NCI-H1105 treated with DMSO at 0.1 percent for 48 hours (cell line): Measurements from ENCODE around the gene AFAP1.

Experiments
- DNase-seq: peaks from one replicate; lab custom pipeline; 2025; lab: John Stamatoyannopoulos, UW

Gene AFAP1

GRCh38 chr4:7802093-7802726 lies 137.5 kb downstream of the AFAP1 start:
- peak; percentile 52 for DNase-seq

- no peak for DNase-seq
These were observed 138.0 kb downstream of the AFAP1 start for GRCh38 chr4:7801641-7802040.

GRCh38 chr4:7801001-7801400 lies 138.7 kb downstream of the AFAP1 start:
- DNase-seq = no peak

- no peak for DNase-seq
These were observed 139.3 kb downstream of the AFAP1 start for GRCh38 chr4:7800410-7800809.

- no peak for DNase-seq
These were observed 139.9 kb downstream of the AFAP1 start for GRCh38 chr4:7799736-7800135.

- DNase-seq = no peak
These were observed 140.4 kb downstream of the AFAP1 start for GRCh38 chr4:7799306-7799705.

- DNase-seq = no peak
These were observed 141.3 kb downstream of the AFAP1 start for GRCh38 chr4:7798178-7798995.

GRCh38 chr4:7797330-7797729 lies 142.3 kb downstream of the AFAP1 start:
- DNase-seq = no peak

GRCh38 chr4:7795983-7796382 lies 143.7 kb downstream of the AFAP1 start:
- no peak for DNase-seq

GRCh38 chr4:7793186-7793585 lies 146.5 kb downstream of the AFAP1 start:
- DNase-seq = no peak

- DNase-seq = no peak
These were observed 147.0 kb downstream of the AFAP1 start for GRCh38 chr4:7792616-7793015.

- no peak for DNase-seq
These were observed 148.7 kb downstream of the AFAP1 start for GRCh38 chr4:7790999-7791398.

- no peak for DNase-seq
These were observed 149.6 kb downstream of the AFAP1 start for GRCh38 chr4:7790023-7790422.

GRCh38 chr4:7788694-7789425 lies 150.8 kb downstream of the AFAP1 start:
- DNase-seq = no peak

GRCh38 chr4:7788193-7788592 lies 151.5 kb downstream of the AFAP1 start:
- no peak for DNase-seq

GRCh38 chr4:7787681-7788141 lies 151.9 kb downstream of the AFAP1 start:
- no peak for DNase-seq

- no peak for DNase-seq
These were observed 152.6 kb downstream of the AFAP1 start for GRCh38 chr4:7787067-7787466.

GRCh38 chr4:7786517-7786916 lies 153.1 kb downstream of the AFAP1 start:
- no peak for DNase-seq

GRCh38 chr4:7786040-7786439 lies 153.6 kb downstream of the AFAP1 start:
- DNase-seq = no peak

GRCh38 chr4:7785017-7785416 lies 154.6 kb downstream of the AFAP1 start:
- DNase-seq = no peak

GRCh38 chr4:7784131-7784870 lies 155.4 kb downstream of the AFAP1 start:
- no peak for DNase-seq

- no peak for DNase-seq
These were observed 156.1 kb downstream of the AFAP1 start for GRCh38 chr4:7783541-7783940.
